GM23338 (cell line): ENCODE measurements around the gene ALDH16A1. TPM values are rescaled to one million over a fixed set of nuclear protein-coding genes. Genes with fewer than 3 reads are reported as not detected.

ENCODE experiments used
- ATAC-seq: fragments of 200-7000 bp; cut with Tn5 transposase; 3 replicates; pipeline ENCODE4 v1.9.1; 2020
- DNase-seq: peaks from one replicate; pipeline ENCODE4 v3.0.0-alpha.2; 2015; ENCODE audit warnings: low spot score
- H2AFZ ChIP-seq: fragments of 200-600 bp; sonication (generic); 2 replicates; pipeline ENCODE4 v1.8.0; 2016; ENCODE audit warnings: antibody characterized with exemption, mild to moderate bottlenecking, moderate library complexity
- H3F3A ChIP-seq: fragments of 200-600 bp; sonication (generic); replicated peaks from 2 replicates; pipeline ENCODE4 v1.8.0; 2017; ENCODE audit warnings: antibody characterized with exemption, mixed run types, low read depth
- H3K27ac ChIP-seq: fragments of 200-600 bp; sonication (generic); 2 replicates; pipeline ENCODE4 v1.6.1; 2016; ENCODE audit warnings: low read depth
- H3K27me3 ChIP-seq: fragments of 200-600 bp; sonication (generic); 2 replicates; pipeline ENCODE4 v1.8.0; 2016; ENCODE audit warnings: mild to moderate bottlenecking, mixed run types, moderate library complexity; ENCODE audit not compliant: insufficient read depth
- H3K36me3 ChIP-seq: fragments of 200-600 bp; sonication (generic); 2 replicates; pipeline ENCODE4 v1.8.0; 2016; ENCODE audit warnings: mild to moderate bottlenecking; ENCODE audit not compliant: insufficient read depth
- H3K4me1 ChIP-seq: fragments of 200-600 bp; sonication (generic); 2 replicates; pipeline ENCODE4 v1.8.0; 2016; ENCODE audit warnings: mild to moderate bottlenecking, moderate library complexity; ENCODE audit not compliant: insufficient read depth
- H3K4me2 ChIP-seq: fragments of 200-600 bp; sonication (generic); 2 replicates; pipeline ENCODE4 v1.7.1; 2017; ENCODE audit warnings: mixed run types
- H3K4me3 ChIP-seq: fragments of 200-600 bp; sonication (generic); 2 replicates; pipeline ENCODE4 v1.6.1; 2016; ENCODE audit warnings: mixed run types
- H3K79me2 ChIP-seq: fragments of 200-600 bp; sonication (generic); replicated peaks from 2 replicates; pipeline ENCODE4 v1.8.0; 2017; ENCODE audit warnings: mild to moderate bottlenecking; ENCODE audit not compliant: insufficient read depth
- H3K9me2 ChIP-seq: fragments of 200-600 bp; sonication (generic); 2 replicates; pipeline ENCODE4 v1.8.0; 2017; ENCODE audit not compliant: insufficient read depth
- H4K20me1 ChIP-seq: fragments of 200-600 bp; sonication (generic); replicated peaks from 2 replicates; pipeline ENCODE4 v1.8.0; 2017; ENCODE audit warnings: mild to moderate bottlenecking; ENCODE audit not compliant: insufficient read depth
- H3K27ac Mint-ChIP-seq: 2 replicates; pipeline ENCODE4 v1.8.0; 2020; ENCODE audit warnings: inconsistent platforms, mild to moderate bottlenecking, moderate library complexity, mixed read lengths
- H3K27me3 Mint-ChIP-seq: 3 replicates; pipeline ENCODE4 v1.8.0; 2022; ENCODE audit warnings: low read depth, mild to moderate bottlenecking, moderate library complexity, mixed read lengths, inconsistent platforms; ENCODE audit not compliant: insufficient read depth, poor library complexity
- H3K36me3 Mint-ChIP-seq: 3 replicates; pipeline ENCODE4 v1.8.0; 2021; ENCODE audit warnings: low read depth, mild to moderate bottlenecking, inconsistent platforms, moderate library complexity, mixed read lengths
- H3K4me1 Mint-ChIP-seq: 3 replicates; pipeline ENCODE4 v1.8.0; 2020; ENCODE audit warnings: mild to moderate bottlenecking, inconsistent platforms, mixed read lengths
- H3K4me3 Mint-ChIP-seq: 3 replicates; pipeline ENCODE4 v1.8.0; 2021; ENCODE audit warnings: moderate library complexity, mild to moderate bottlenecking, inconsistent platforms, mixed read lengths
- H3K9me3 Mint-ChIP-seq: 3 replicates; pipeline ENCODE4 v1.8.0; 2020; ENCODE audit warnings: moderate library complexity, mild to moderate bottlenecking, inconsistent platforms, mixed read lengths
- EZH2phosphoT487 ChIP-seq: fragments of 200-600 bp; sonication (generic); IDR thresholded peaks from one replicate; pipeline ENCODE4 v1.8.1; 2018; ENCODE audit warnings: antibody characterized with exemption; ENCODE audit not compliant: unreplicated experiment
- polyA plus RNA-seq: library from polyadenylated mRNA; unstranded; fragments of >200 nt; fragmentation: Nextera tagmentation; extraction: Ambion mirVana; gene quantifications from 2 replicates; pipeline ENCODE4 v1.2.1, GENCODE V29; 2016
- total RNA-seq: library from RNA; depleted of rRNA; stranded (reverse); fragments of >200 nt; shearing (Covaris generic); gene quantifications from 2 replicates; pipeline ENCODE4 v1.2.3, GENCODE V29; 2014
- TF ChIP-seq, protein P1 (sequence below): fragments of 250-450 bp; sonication (Bioruptor Pico); IDR thresholded peaks from 2 replicates; pipeline ENCODE4 v1.5.0; 2020; ENCODE audit warnings: mild to moderate bottlenecking, moderate library complexity
- TF ChIP-seq, protein P2 (sequence below): IDR thresholded peaks from one replicate; pipeline ENCODE4 v1.6.1; 2018; ENCODE audit warnings: antibody characterized with exemption; ENCODE audit not compliant: unreplicated experiment
- TF ChIP-seq, protein P3 (sequence below): IDR thresholded peaks from 2 replicates; pipeline ENCODE4 v1.6.1; 2016; ENCODE audit warnings: antibody characterized with exemption

Gene ALDH16A1
- total and polyA plus RNA-seq, 2 experiments from 2014 or later = 16.8 to 57.3 TPM

DNA sequence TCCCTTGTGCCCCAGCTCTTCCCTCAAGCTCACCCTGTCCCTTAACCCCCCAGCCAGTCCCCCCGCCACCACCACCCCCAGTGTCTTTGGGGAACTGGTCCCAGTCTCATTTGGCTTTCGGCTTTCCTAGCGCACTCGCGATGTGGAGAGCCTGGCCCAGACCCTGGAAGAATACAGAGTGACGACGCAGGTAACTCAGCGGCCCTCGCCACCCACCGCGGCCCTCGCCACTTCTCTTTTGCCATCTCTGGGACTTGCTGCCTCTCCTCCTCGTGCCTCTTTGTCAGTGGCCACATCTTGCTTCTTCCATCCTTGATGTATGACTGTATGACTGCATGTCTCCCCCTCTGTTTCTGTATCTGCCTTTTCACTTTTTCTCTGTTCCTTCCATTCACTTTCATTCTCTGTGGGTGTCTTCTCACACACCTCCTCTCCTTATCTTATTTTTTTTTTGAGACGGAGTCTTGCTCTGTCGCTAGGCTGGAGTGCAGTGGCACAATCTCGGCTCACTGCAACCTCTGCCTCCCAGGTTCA, 45.5 kb upstream of the ALDH16A1 start:
- no peaks in the 10 kb centered on the region for H3K36me3 ChIP-seq
- no peaks in the 10 kb centered on the region for H4K20me1 ChIP-seq
- DNase-seq (no peak), ATAC-seq (no peak)
- H2AFZ ChIP-seq = no peak overlapping the region
- no peak overlapping the region for H3K4me2 ChIP-seq
- peaks cover 8% of the 10 kb centered on the region; the same call in 1 of the 2 replicates for H3F3A ChIP-seq
- Mint-ChIP-seq H3K27ac (no peak overlapping the region), H3K4me3 (no peak overlapping the region; the same call in 2 of the 3 replicates), H3K27me3 (peaks cover 22% of the 10 kb centered on the region), H3K4me1 (peaks cover 22% of the 10 kb centered on the region), H3K9me3 (no peaks in the 10 kb centered on the region; the same call in 2 of the 3 replicates), H3K36me3 (no peaks in the 10 kb centered on the region)
- peaks cover 20% of the 10 kb centered on the region for H3K4me1 ChIP-seq
- no peaks in the 10 kb centered on the region for H3K27me3 ChIP-seq
- H3K4me3 ChIP-seq = no peak overlapping the region
- TF ChIP-seq, protein P1, sequence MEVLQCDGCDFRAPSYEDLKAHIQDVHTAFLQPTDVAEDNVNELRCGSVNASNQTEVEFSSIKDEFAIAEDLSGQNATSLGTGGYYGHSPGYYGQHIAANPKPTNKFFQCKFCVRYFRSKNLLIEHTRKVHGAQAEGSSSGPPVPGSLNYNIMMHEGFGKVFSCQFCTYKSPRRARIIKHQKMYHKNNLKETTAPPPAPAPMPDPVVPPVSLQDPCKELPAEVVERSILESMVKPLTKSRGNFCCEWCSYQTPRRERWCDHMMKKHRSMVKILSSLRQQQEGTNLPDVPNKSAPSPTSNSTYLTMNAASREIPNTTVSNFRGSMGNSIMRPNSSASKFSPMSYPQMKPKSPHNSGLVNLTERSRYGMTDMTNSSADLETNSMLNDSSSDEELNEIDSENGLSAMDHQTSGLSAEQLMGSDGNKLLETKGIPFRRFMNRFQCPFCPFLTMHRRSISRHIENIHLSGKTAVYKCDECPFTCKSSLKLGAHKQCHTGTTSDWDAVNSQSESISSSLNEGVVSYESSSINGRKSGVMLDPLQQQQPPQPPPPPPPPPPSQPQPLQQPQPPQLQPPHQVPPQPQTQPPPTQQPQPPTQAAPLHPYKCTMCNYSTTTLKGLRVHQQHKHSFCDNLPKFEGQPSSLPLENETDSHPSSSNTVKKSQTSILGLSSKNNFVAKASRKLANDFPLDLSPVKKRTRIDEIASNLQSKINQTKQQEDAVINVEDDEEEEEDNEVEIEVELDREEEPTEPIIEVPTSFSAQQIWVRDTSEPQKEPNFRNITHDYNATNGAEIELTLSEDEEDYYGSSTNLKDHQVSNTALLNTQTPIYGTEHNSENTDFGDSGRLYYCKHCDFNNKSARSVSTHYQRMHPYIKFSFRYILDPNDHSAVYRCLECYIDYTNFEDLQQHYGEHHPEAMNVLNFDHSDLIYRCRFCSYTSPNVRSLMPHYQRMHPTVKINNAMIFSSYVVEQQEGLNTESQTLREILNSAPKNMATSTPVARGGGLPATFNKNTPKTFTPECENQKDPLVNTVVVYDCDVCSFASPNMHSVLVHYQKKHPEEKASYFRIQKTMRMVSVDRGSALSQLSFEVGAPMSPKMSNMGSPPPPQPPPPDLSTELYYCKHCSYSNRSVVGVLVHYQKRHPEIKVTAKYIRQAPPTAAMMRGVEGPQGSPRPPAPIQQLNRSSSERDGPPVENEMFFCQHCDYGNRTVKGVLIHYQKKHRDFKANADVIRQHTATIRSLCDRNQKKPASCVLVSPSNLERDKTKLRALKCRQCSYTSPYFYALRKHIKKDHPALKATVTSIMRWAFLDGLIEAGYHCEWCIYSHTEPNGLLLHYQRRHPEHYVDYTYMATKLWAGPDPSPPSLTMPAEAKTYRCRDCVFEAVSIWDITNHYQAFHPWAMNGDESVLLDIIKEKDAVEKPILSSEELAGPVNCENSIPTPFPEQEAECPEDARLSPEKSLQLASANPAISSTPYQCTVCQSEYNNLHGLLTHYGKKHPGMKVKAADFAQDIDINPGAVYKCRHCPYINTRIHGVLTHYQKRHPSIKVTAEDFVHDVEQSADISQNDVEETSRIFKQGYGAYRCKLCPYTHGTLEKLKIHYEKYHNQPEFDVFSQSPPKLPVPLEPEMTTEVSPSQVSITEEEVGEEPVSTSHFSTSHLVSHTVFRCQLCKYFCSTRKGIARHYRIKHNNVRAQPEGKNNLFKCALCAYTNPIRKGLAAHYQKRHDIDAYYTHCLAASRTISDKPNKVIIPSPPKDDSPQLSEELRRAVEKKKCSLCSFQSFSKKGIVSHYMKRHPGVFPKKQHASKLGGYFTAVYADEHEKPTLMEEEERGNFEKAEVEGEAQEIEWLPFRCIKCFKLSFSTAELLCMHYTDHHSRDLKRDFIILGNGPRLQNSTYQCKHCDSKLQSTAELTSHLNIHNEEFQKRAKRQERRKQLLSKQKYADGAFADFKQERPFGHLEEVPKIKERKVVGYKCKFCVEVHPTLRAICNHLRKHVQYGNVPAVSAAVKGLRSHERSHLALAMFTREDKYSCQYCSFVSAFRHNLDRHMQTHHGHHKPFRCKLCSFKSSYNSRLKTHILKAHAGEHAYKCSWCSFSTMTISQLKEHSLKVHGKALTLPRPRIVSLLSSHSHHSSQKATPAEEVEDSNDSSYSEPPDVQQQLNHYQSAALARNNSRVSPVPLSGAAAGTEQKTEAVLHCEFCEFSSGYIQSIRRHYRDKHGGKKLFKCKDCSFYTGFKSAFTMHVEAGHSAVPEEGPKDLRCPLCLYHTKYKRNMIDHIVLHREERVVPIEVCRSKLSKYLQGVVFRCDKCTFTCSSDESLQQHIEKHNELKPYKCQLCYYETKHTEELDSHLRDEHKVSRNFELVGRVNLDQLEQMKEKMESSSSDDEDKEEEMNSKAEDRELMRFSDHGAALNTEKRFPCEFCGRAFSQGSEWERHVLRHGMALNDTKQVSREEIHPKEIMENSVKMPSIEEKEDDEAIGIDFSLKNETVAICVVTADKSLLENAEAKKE = no peak
- no peak overlapping the region for H3K27ac ChIP-seq
- no peaks in the 10 kb centered on the region for H3K9me2 ChIP-seq
- H3K79me2 ChIP-seq = no peaks in the 10 kb centered on the region

DNA sequence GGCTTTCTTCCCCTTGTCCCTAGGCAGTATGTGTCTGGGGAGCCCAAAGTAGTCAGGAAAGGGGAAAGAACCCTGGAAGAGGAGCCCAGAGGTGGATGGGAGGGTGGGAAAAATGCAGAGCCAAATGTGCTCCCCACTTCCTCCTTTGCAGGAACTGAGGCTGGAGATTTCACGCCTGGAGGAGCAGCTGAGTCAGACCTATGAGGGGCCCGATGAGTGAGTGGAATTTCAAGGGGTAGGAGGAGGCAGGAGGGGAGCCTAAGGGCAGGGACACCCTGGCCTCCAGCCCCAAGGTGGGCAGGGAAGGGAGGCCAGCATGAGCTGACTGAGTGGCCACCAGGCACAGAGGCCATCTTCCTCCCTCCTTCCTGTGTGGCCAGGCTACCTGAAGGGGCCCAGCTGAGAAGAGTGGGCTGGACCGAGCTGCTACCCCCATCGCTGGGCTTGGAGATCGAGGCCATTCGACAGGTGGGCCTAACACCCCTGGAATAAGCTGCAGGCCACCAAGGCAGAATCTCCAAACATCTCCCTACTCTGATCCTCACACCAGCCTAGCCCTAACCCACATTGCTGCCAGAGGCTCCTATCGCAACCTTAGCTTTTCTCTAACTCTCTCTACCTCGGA, 44.1 kb upstream of the ALDH16A1 start:
- no peak overlapping the region for H3K4me3 ChIP-seq
- Mint-ChIP-seq H3K9me3 (no peaks in the 10 kb centered on the region; the same call in 2 of the 3 replicates), H3K27me3 (peaks cover 19% of the 10 kb centered on the region), H3K36me3 (no peaks in the 10 kb centered on the region), H3K4me3 (no peak overlapping the region), H3K4me1 (peaks cover 13% of the 10 kb centered on the region), H3K27ac (peak overlapping the region; percentile 27; the same call in 1 of the 2 replicates)
- H3K4me1 ChIP-seq = peaks cover 10% of the 10 kb centered on the region
- ATAC-seq = no peak
- no peaks in the 10 kb centered on the region for H3K36me3 ChIP-seq
- no peak for DNase-seq
- no peak overlapping the region for H2AFZ ChIP-seq
- H3K4me2 ChIP-seq = no peak overlapping the region
- no peak overlapping the region for H3K27ac ChIP-seq
- no peaks in the 10 kb centered on the region for H3K27me3 ChIP-seq
- H3K79me2 ChIP-seq = no peaks in the 10 kb centered on the region
- no peaks in the 10 kb centered on the region for H3K9me2 ChIP-seq
- H3F3A ChIP-seq = no peaks in the 10 kb centered on the region
- no peaks in the 10 kb centered on the region for H4K20me1 ChIP-seq
- no peak for TF ChIP-seq EZH2phosphoT487
- TF ChIP-seq, protein P2, sequence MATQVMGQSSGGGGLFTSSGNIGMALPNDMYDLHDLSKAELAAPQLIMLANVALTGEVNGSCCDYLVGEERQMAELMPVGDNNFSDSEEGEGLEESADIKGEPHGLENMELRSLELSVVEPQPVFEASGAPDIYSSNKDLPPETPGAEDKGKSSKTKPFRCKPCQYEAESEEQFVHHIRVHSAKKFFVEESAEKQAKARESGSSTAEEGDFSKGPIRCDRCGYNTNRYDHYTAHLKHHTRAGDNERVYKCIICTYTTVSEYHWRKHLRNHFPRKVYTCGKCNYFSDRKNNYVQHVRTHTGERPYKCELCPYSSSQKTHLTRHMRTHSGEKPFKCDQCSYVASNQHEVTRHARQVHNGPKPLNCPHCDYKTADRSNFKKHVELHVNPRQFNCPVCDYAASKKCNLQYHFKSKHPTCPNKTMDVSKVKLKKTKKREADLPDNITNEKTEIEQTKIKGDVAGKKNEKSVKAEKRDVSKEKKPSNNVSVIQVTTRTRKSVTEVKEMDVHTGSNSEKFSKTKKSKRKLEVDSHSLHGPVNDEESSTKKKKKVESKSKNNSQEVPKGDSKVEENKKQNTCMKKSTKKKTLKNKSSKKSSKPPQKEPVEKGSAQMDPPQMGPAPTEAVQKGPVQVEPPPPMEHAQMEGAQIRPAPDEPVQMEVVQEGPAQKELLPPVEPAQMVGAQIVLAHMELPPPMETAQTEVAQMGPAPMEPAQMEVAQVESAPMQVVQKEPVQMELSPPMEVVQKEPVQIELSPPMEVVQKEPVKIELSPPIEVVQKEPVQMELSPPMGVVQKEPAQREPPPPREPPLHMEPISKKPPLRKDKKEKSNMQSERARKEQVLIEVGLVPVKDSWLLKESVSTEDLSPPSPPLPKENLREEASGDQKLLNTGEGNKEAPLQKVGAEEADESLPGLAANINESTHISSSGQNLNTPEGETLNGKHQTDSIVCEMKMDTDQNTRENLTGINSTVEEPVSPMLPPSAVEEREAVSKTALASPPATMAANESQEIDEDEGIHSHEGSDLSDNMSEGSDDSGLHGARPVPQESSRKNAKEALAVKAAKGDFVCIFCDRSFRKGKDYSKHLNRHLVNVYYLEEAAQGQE = no peak
- TF ChIP-seq, protein P3, sequence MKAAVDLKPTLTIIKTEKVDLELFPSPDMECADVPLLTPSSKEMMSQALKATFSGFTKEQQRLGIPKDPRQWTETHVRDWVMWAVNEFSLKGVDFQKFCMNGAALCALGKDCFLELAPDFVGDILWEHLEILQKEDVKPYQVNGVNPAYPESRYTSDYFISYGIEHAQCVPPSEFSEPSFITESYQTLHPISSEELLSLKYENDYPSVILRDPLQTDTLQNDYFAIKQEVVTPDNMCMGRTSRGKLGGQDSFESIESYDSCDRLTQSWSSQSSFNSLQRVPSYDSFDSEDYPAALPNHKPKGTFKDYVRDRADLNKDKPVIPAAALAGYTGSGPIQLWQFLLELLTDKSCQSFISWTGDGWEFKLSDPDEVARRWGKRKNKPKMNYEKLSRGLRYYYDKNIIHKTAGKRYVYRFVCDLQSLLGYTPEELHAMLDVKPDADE = no peak
